Measurements from ENCODE around the gene FHAD1. TPM values are rescaled to one million over a fixed set of nuclear protein-coding genes. Genes with fewer than 3 reads are reported as not detected.

Gene FHAD1
- total and polyA plus RNA-seq, 9 of the 15 experiments (the other 6 are each of a cell fraction or from before 2014, with no cell fraction given) = 0.32 to 2.1 (median 1.5) TPM; not detected in 1

GRCh38 chr1:15213341-15213821, 33.6 kb upstream of the FHAD1 start:
- Histone ChIP-seq H3K4me3 (no peak overlapping the region), H2AFZ (ENCODE audit: low read depth, low read length) (no peak overlapping the region), H3K9ac (ENCODE audit: insufficient read depth in 1 of 2, low read depth in 2 of 2, low read length in 2 of 2) (no peak overlapping the region), H4K20me1 (replicated peaks; ENCODE audit: control insufficient read depth, insufficient read depth, low read length) (no peaks in the 10 kb centered on the region), H3K36me3 (ENCODE audit: control insufficient read depth, insufficient read depth, low read length) (no peaks in the 10 kb centered on the region), H3K79me2 (ENCODE audit: control insufficient read depth, insufficient read depth, low read length) (no peaks in the 10 kb centered on the region), H3K27ac (ENCODE audit: extremely low read depth, low read depth, low read length) (no peak overlapping the region), H3K9me3 (replicated peaks; ENCODE audit: control insufficient read depth, insufficient read depth, low read depth, low read length) (no peaks in the 10 kb centered on the region), H3K9me1 (ENCODE audit: control insufficient read depth, insufficient read depth, low read length) (no peaks in the 10 kb centered on the region), H3K27me3 (ENCODE audit: control insufficient read depth in 2 of 2, insufficient read depth in 2 of 2, low read length in 2 of 2) (peaks cover 28 to 29% of the 10 kb centered on the region in 2 experiments), H3K4me1 (replicated peaks in 1 of 2; ENCODE audit: control insufficient read depth in 2 of 2, insufficient read depth in 2 of 2, low read length in 2 of 2) (peaks cover 5 to 9% of the 10 kb centered on the region in 2 experiments; a peak in 2 of 5 replicates), H3K4me2 (ENCODE audit: insufficient read depth, low read length) (no peak overlapping the region)
- ChIA-PET CTCF (ENCODE audit: low intra/inter-chr PET ratio) (no interaction called here), POLR2A (interaction anchor here (0.6 kb wide), 1 partner anchor 69 kb away, joined by 3 read pairs; no protein-coding TSS in a partner anchor)
- no TSS peak for BruUV-seq (replicated peaks)
- in situ Hi-C loops (cut with MboI) (no loop called here), intact Hi-C loops (cut with micrococcal nuclease) (no loop called here)
- no peak for DNase-seq (ENCODE audit: extremely low read depth in 1 of 4, low spot score in 3 of 4)
- FAIRE-seq = no peak
- TF ChIP-seq CSDE1 (IDR thresholded peaks at IDR 0.05) = no peak
- no peak for TF ChIP-seq ILK (tag; IDR thresholded peaks at IDR 0.05; ENCODE audit: borderline replicate concordance, low read depth)
- TF ChIP-seq ZNF280A (IDR thresholded peaks at IDR 0.05; ENCODE audit: low read depth, partially characterized antibody) = no peak
- no peak for TF ChIP-seq ZBTB8A (IDR thresholded peaks at IDR 0.05; ENCODE audit: partially characterized antibody)
- TF ChIP-seq MTA3 (IDR thresholded peaks at IDR 0.05; ENCODE audit: borderline replicate concordance) = no peak
- TF ChIP-seq RBFOX2 (IDR thresholded peaks at IDR 0.05; ENCODE audit: low read depth, low read length) = no peak
- TF ChIP-seq ZNF408 (CRISPR knock-in tag; IDR thresholded peaks at IDR 0.05; ENCODE audit: low read depth) = no peak
- TF ChIP-seq ESRRA (IDR thresholded peaks at IDR 0.05; ENCODE audit: borderline replicate concordance, low read depth) = no peak
- no peak for TF ChIP-seq RFX5 (IDR thresholded peaks at IDR 0.05; ENCODE audit: low read depth, low read length)
- no peak for TF ChIP-seq KDM2B (CRISPR knock-in tag; IDR thresholded peaks at IDR 0.05)
- TF ChIP-seq POLR2AphosphoS2 (IDR thresholded peaks at IDR 0.05; ENCODE audit: low read length) = no peak
- no peak for ATAC-seq
- 13% methylated on average over 7 of the region's 7 CpGs for WGBS (ENCODE audit: insufficient coverage, low coverage, missing lambda C conversion rate)

Data from K562 (cell line).